HCEC 1CT (cell line): ENCODE results near the gene C10orf88.
"Not testable (repeated sequence)": the region's sequence is repeated elsewhere in the genome, so short reads cannot be mapped to it uniquely, and the experiment has no call there.

Experiments
- DNase-seq: peaks from one replicate; pipeline ENCODE4 v3.0.0-alpha.2; 2017

C10orf88 gene

DNA sequence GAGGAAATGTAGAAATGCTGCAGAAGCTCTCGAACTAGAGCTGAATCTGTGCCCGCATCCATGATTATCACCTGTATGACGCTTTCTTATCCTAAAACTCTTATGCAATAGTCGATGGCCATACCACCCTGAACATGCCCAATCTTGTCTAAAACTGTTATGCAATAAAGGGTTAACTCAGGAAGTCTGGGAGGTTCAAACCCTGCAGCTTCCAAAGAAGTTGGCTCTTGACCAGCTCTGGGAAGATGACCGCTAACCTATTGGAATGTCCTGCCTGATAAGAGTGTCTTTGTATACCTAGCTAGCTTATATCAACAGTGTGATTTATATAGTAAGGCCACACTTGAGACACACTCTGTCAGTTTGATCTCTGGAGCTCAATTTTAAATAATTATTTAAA is 3.4 kb upstream of the C10orf88 start:
- no peak for DNase-seq

DNA sequence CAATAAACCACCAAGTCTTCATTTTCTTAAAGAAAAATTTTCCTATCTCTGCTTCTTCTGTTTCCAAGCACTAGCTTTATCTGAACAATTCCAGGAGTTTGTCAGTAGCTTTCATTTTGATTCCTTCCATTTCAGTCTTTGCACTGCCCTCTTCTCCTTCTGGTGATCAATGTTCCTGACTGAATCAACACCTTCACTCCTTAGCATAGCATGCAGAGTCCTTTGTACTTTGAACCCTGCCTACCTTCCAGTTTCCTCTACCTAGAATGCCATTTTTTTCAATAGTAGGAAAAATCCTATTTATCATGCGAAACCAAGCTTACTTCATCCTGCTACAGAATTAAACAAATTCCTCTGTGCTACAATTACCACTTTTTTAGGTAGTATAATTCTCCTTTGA is 1.9 kb upstream of the C10orf88 start:
- DNase-seq: no peak

DNA sequence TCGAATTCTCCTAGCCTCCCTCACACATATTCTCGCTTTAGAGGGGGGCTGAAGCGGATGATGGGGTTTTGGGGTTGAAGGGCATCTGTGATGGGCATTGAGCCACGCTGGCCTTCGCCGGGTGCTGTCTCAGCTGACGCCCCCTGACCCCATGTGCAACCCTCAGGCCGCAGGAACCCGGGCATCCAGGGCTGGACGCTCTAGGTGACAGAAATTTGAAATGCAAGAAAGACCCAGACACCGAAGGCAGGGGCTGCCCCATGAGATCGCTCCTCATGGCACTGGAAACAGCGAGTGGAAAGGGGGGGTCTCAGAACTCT is 664 bp upstream of the C10orf88 start:
- no peak for DNase-seq

DNA sequence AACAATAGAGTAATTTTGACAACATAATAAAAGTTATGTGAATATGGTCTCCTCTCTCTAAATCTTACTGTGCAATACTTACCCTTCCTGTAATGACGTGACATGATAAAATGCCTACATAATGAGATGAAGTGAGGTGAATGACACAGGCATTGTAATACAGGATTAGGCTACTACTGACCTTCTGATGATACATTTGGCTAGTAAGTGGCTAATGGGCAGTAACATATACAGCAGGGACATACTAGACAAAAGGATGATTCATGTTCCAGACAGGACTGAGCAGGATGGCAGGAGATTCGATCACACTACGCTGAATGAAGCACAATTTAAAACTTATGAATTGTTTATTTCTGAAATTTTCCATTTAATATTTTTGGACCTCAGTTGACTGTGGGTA is 4.7 kb downstream of the C10orf88 start:
- DNase-seq: no peak

DNA sequence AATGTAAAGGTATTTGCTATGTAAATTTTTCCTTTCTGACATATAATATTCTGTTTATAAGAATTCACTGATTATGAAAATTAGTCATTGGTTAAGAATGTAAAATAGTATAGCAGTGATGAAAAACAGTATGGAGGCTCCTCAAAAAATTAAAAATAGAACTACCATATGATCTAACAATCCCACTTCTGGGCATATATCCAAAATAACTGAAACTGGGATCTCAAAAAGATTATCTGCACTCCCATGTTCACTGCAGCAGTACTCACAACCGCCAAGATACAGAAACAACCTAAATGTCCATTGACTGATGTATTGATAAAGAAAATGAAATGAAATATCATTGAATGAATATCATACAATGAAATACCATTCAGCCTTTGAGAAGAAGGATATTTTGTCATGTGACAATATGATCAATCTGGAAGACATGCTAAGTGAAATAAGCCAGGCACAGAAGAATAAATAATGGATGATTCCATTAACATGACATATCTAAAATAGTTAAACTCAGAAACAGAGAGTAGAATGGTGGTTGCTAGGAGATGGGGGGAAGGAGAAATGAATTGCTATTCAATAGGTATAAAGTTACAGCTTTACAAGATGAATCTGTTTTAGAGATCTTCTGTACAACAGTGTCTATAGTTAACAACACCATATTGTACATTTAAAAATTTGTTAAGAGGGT is 14.0 kb downstream of the C10orf88 start:
- DNase-seq: peak; percentile 87

DNA sequence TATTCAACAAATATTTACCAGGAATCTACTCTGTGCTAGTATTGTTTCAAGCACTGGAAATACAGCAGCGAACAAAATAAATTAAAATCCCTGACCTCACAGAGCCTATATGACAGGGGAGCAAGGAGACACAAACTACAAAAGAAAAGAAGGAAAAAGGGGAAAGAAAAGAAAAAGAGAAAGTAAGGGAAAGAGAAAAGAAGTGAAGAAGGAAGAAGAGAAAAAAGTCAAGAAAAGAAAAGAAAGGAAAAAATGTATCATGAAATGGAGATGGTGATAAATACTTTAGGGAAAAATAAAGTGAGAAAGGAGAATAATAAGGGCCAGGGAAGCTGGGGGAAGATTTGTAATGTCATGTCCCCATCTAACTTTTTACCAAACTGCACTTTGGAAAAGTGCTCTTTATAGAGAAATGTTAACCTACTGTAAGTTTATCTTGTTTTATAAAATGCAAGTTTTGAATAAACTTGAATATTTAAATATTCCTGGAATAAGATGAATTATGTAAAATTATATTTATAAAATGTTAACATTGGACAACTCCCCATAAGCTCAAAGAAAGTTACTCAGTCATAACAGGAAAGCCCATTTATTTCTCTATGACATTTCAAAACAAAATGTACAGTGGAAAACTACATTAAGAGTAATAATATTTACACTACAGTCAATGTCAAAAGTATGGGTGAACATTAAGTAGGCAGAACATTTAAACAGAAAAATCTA is 14.7 kb downstream of the C10orf88 start:
- no peak for DNase-seq

DNA sequence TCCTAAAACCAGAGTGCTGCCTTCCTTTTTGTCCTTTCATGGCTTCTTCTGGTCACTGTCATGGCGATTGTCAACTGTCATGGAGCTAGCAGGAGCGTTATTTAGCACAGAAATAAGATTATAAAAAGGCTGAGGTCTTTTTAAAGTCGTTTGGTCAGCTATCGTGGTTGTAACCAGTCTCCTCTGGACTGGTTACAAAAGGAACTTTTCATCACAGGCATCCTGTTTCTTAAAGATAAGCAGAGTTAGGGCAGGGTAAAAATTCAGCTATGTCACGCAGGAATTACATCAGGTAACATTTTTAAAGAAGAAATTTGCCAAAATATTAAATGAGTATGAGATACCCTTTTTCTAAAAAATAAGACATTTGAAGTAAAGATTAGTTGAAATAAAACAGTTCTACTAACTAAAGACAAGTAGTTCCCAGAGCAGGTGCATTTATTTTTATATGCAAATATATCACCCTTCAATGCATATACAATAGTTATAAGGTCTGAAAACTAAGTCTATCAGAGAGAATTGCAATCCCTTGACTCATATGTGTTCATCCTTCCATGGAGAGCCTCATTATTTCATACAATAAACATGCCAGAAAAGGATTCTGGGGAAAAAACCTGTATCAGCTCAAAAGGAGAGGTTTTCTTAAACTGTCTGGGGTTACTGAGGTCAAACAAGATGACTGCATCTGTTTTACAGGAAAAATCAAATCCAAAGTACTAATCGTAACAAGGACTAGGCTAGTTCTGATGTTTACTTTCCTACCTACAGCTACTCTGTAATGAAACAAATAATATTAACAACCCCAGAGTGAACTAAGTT is 22.7 kb downstream of the C10orf88 start:
- DNase-seq: peak; percentile 23

DNA sequence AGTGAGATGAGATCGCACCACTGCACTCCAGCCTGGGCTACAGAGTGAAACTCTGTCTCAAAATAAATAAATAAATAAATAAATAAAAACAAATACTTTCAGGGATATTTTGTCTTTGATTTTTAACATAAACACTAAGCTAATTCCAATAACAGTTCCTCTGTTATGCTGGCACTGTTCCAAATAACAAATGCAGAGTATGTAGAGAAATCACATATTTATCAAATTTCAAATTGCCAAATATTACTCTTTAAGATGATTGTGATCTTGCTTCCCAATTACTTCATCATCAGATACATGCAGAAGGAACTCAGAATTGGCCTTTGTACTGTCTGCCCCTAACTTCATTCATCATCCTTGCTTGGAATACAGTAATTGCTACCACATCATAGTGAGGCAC is 23.9 kb downstream of the C10orf88 start:
- DNase-seq: no peak

DNA sequence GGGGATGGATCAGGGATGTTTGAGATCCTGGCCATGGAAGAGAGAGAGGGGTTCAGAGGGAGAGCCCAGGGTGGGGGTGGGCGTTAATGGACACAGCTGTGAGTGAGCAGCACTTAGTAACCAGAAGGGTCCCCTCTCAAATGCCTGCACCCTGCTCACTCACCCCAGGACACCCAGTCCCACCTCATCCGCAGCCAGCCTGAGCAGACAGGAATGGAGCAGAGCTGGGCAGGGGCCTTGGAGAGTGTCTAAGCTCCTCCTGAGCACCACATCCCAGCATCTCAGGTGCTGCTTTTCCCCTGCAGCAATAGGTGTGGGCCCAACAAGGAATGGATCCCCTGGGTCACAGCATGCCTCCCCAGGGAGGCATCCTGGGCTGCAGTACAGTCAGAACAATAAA is 38.3 kb downstream of the C10orf88 start:
- no peak for DNase-seq

DNA sequence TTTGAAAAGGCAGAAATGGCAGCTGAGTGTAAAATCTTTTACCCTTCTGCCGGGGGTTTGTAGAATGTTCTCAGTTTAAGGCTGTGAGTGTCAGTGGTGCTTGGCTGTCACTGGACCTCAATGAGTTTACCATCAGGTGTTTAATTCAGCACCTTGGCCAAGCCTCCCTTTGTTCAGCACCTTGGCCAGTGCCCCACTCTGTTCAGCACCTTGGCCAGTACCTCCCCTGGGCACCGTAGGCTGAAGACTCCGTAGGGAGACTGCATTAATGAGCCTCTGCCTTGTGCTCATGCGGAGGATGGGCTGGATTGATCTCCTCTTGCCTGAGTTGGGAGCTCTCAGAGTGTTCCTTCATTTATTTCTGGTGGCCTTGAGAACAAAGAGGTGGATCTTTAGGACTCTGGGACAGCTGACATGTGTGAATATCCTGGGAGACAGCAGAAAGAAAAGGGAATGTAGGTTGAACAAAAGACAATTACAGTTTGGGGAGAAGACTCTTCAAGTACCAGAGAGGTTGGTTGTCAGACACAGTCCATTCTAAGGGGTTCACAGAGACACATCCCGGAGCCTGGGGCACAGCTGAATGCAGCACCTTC is 42.0 kb downstream of the C10orf88 start:
- peak; percentile 25 for DNase-seq

DNA sequence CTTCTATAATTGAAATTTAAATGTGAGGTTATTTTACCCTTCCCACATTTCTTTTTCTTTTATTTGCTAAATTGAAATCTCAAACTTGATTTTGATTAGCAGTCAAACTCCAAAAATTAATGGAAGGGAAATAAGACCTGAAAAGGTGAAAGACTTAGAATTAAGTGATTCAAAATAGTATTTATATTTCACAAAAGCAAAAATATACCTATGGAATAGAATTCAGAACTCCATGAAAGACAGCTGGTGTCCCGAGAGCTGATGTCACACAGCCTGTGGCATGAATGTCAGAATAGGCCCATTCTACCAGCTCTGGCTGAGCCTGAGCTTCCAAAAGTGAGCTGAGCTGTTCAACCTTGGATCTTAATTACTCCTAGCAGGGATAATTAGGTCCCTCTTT is 43.7 kb downstream of the C10orf88 start, which contains the start of gene FAM24A:
FAM24A (plus strand) TSS at position 301 of the 400 bp plus-strand sequence. CDS start 1,025 bp downstream, outside the sequence.
- DNase-seq: no peak

DNA sequence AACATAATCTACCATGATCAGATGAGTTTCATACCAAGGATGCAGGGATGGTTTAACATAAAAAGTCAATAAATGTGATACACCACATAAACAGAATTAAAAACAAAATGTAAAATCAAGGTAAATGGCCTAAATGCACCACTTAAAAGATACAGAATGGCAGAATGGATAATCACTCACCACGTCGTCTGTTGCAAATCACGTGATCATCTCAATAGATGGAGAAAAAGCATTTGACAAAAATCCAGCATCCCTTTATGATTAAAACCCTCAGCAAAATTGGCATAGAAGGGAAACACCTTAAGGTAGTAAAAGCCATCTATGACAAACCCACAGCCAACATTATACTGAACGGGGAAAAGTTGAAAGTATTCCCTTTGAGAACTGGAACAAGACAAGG is 50.2 kb downstream of the C10orf88 start:
- DNase-seq: not testable (repeated sequence)

DNA sequence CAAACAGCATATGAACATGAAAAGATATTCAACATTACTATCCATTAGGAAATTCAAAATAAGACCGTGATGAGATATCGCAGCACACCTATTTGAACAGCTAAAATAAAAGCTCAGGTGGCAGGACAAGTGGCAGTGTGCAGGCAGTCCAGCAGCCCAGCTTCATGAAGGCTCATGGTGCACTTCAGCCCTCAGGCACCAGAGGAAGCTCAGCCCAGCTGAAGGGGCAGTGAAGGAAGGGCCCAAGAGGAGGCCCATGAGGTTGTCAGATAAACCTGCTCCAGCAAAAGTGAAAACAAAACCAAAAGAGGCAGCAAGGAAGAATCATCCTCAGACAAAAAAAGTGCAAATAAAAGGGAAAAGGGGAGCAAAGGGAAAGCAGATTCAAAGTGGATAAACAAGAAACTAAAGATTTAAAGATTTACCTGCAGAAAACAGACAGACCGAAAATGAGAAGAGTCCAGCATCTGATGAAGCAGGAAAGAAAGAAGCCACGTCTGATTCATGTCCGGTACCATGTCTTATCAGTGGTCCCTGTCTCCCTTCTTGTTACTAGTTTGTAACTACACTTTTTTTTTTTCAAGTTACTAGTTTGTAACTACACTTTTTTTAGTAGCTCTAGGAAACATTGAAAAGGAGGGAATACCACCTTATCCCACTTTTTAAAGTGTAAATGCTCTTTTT is 59.6 kb downstream of the C10orf88 start:
- DNase-seq: no peak

DNA sequence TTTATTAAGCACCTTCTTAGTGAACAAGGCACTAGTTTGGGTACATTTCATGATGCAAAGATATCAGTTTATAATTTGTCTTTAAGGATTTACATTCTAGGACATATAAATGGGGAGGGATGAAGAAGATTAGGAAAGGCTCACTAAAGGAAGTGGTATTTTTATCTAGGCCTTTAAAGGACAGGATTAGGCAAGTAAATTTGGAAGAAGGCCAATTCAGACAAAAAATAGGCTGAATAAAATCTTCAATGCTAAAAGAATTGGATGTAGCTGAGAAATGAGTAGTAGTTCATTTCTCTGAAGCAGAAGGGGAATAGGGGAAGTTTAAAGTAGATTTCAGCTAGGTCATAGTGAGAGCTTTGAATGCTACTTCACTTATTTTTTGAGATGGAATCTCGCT is 69.9 kb downstream of the C10orf88 start:
- no peak for DNase-seq

DNA sequence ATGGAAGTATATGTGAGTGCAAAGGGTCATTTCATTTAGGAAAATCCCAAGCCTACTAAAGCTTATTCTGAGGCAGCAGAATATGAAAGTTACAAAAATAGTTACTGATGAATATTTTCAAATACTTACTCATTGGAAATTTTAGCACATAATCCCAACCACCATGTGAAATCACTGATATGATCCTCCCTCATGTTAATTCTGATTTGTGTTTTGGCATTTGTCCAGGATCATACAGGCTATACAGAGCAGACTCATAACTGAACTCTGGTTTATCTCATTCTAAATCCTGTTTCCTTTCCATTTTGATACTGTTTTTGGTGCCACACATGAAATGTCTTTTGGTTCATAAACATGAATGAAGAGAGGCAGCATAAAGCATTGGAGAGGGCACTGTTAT is 71.3 kb downstream of the C10orf88 start:
- no peak for DNase-seq
